Calu3 (cell line): ENCODE results near the gene FOXO3. TPM values are rescaled to one million over a fixed set of nuclear protein-coding genes. Genes with fewer than 3 reads are reported as not detected.

Experiments used
- BruUV-seq: library from RNA; stranded (reverse); fragments of 400-500 nt; replicated peaks from 2 replicates; lab custom pipeline; 2021; lab: Mats Ljungman, UMichigan
- CTCF ChIA-PET: fragments of 300-600 bp; sonication (Branson Sonifier 250); formaldehyde crosslinking; loops from one replicate; lab custom pipeline; 2022; ENCODE audit warnings: antibody characterized with exemption; lab: Charles Lee
- DNase-seq: peaks from one replicate; pipeline ENCODE4 v3.0.0; 2022
- H3K27ac Mint-ChIP-seq: one replicate; pipeline ENCODE4 v1.8.0; 2022; ENCODE audit warnings: mixed read lengths; ENCODE audit not compliant: unreplicated experiment
- H3K27me3 Mint-ChIP-seq: one replicate; pipeline ENCODE4 v1.8.0; 2022; ENCODE audit warnings: mixed read lengths; ENCODE audit not compliant: unreplicated experiment
- H3K36me3 Mint-ChIP-seq: one replicate; pipeline ENCODE4 v1.8.0; 2022; ENCODE audit warnings: mild to moderate bottlenecking, moderate library complexity, mixed read lengths; ENCODE audit not compliant: insufficient read depth, unreplicated experiment
- H3K4me1 Mint-ChIP-seq: one replicate; pipeline ENCODE4 v1.8.0; 2022; ENCODE audit warnings: mild to moderate bottlenecking, low read depth, mixed read lengths; ENCODE audit not compliant: unreplicated experiment
- H3K4me3 Mint-ChIP-seq: one replicate; pipeline ENCODE4 v1.8.0; 2022; ENCODE audit warnings: mild to moderate bottlenecking, low read depth, moderate library complexity, mixed read lengths; ENCODE audit not compliant: unreplicated experiment
- H3K9me3 Mint-ChIP-seq: one replicate; pipeline ENCODE4 v1.8.0; 2022; ENCODE audit warnings: low read depth, mixed read lengths; ENCODE audit not compliant: unreplicated experiment
- CTCF ChIP-seq: fragments of 200-600 bp; IDR thresholded peaks from one replicate; pipeline ENCODE4 v1.8.0; 2022; ENCODE audit warnings: antibody characterized with exemption; ENCODE audit not compliant: unreplicated experiment
- intact Hi-C: fragments of 100-400 bp; cut with micrococcal nuclease; formaldehyde crosslinking; loops from one replicate; pipeline ENCODE4 v1.10.0; 2022; ENCODE audit not compliant: unreplicated experiment
- total RNA-seq: library from RNA; stranded (reverse); gene quantifications from 2 replicates; pipeline ENCODE4 v1.2.3, GENCODE V29; 2022

FOXO3 gene
- total RNA-seq, 1 experiment from 2014 or later: 45.5 TPM

GRCh38 chr6:108566406-108566805 lies 5.7 kb downstream of the FOXO3 start:
- BruUV-seq: no TSS peak
- intact Hi-C loops: loop anchor here (5.0 kb wide), 1 partner anchor 41 kb away; no protein-coding TSS in a partner anchor
- Mint-ChIP-seq H3K27me3 (no peaks in the 10 kb centered on the region), H3K27ac (peak overlapping the region; percentile 70), H3K9me3 (no peaks in the 10 kb centered on the region), H3K36me3 (peaks cover 43% of the 10 kb centered on the region), H3K4me1 (peaks cover 37% of the 10 kb centered on the region), H3K4me3 (peak overlapping the region; percentile 94)
- no peak for DNase-seq
- no peak for TF ChIP-seq CTCF
- CTCF ChIA-PET: interaction anchor here (0.8 kb wide), 1 partner anchor 23 kb away, joined by 3 read pairs; no protein-coding TSS in a partner anchor

- CTCF ChIA-PET: no interaction called here
- Mint-ChIP-seq H3K36me3 (peaks cover 26% of the 10 kb centered on the region), H3K9me3 (no peaks in the 10 kb centered on the region), H3K27me3 (no peaks in the 10 kb centered on the region), H3K4me1 (peaks cover 37% of the 10 kb centered on the region), H3K4me3 (no peak overlapping the region), H3K27ac (no peak overlapping the region)
- intact Hi-C loops: loop anchor here (5.0 kb wide), 1 partner anchor 39 kb away; no protein-coding TSS in a partner anchor
- DNase-seq: no peak
- no TSS peak for BruUV-seq
- no peak for TF ChIP-seq CTCF
Observed at GRCh38 chr6:108568101-108568500, 7.4 kb downstream of the FOXO3 start.

GRCh38 chr6:108568551-108569305 lies 8.0 kb downstream of the FOXO3 start:
- H3K27me3 Mint-ChIP-seq: no peaks in the 10 kb centered on the region
- CTCF ChIA-PET: no interaction called here
- H3K36me3 Mint-ChIP-seq: peaks cover 21% of the 10 kb centered on the region
- TF ChIP-seq CTCF: no peak
- no TSS peak for BruUV-seq
- H3K9me3 Mint-ChIP-seq: no peaks in the 10 kb centered on the region
- no peak overlapping the region for H3K4me3 Mint-ChIP-seq
- intact Hi-C loops: loop anchor here (5.0 kb wide), 1 partner anchor 39 kb away; no protein-coding TSS in a partner anchor
- peaks cover 37% of the 10 kb centered on the region for H3K4me1 Mint-ChIP-seq
- no peak for DNase-seq
- no peak overlapping the region for H3K27ac Mint-ChIP-seq

GRCh38 chr6:108570517-108570916 lies 9.8 kb downstream of the FOXO3 start:
- Mint-ChIP-seq H3K4me3 (no peak overlapping the region), H3K9me3 (no peaks in the 10 kb centered on the region), H3K36me3 (peaks cover 26% of the 10 kb centered on the region), H3K4me1 (peaks cover 31% of the 10 kb centered on the region), H3K27me3 (no peaks in the 10 kb centered on the region), H3K27ac (no peak overlapping the region)
- CTCF ChIA-PET: interaction anchor here (0.6 to 0.7 kb wide), 2 partner anchors 119 to 524 kb away, joined by 3 to 6 read pairs; partner anchors contain the start of gene SESN1
- intact Hi-C loops: no loop called here
- DNase-seq: no peak
- BruUV-seq: no TSS peak
- TF ChIP-seq CTCF: no peak
